ENCODE measurements around the gene RCHY1.
"Not testable (repeated sequence)": the region's sequence is repeated elsewhere in the genome, so short reads cannot be mapped to it uniquely, and the experiment has no call there.

RCHY1 gene

GRCh38 chr4:75525086-75525485, 10.9 kb upstream of the RCHY1 start:
- no peak for DNase-seq

- not testable (repeated sequence) for DNase-seq
These were observed 5.2 kb upstream of the RCHY1 start for GRCh38 chr4:75519452-75519851.

- DNase-seq: no peak
These were observed 1.9 kb upstream of the RCHY1 start for GRCh38 chr4:75516144-75516543.

GRCh38 chr4:75514949-75515612, 878 bp upstream of the RCHY1 start:
- DNase-seq: no peak

GRCh38 chr4:75513526-75514130, 575 bp downstream of the RCHY1 start:
- no peak for DNase-seq

GRCh38 chr4:75512386-75513211, 1.6 kb downstream of the RCHY1 start:
- DNase-seq: peak; percentile 9

GRCh38 chr4:75511841-75512240, 2.4 kb downstream of the RCHY1 start:
- no peak for DNase-seq

GRCh38 chr4:75509592-75509991, 4.6 kb downstream of the RCHY1 start:
- not testable (repeated sequence) for DNase-seq

GRCh38 chr4:75505630-75506029, 8.6 kb downstream of the RCHY1 start:
- DNase-seq: no peak

- no peak for DNase-seq
These were observed 11.5 kb downstream of the RCHY1 start for GRCh38 chr4:75502671-75503070.

- no peak for DNase-seq
These were observed 14.3 kb downstream of the RCHY1 start for GRCh38 chr4:75499900-75500299.

- DNase-seq: no peak
These were observed 16.2 kb downstream of the RCHY1 start for GRCh38 chr4:75498041-75498440.

- no peak for DNase-seq
These were observed 17.1 kb downstream of the RCHY1 start for GRCh38 chr4:75497133-75497532.

- DNase-seq: no peak
These were observed 17.8 kb downstream of the RCHY1 start for GRCh38 chr4:75496406-75496805.

- DNase-seq: no peak
These were observed 18.7 kb downstream of the RCHY1 start for GRCh38 chr4:75495476-75495875.

- DNase-seq: no peak
These were observed 19.6 kb downstream of the RCHY1 start for GRCh38 chr4:75494563-75494962.

- no peak for DNase-seq
These were observed 24.0 kb downstream of the RCHY1 start for GRCh38 chr4:75490155-75490554.

GRCh38 chr4:75484190-75484589, 30.0 kb downstream of the RCHY1 start:
- no peak for DNase-seq

- DNase-seq: no peak
These were observed 37.0 kb downstream of the RCHY1 start for GRCh38 chr4:75477201-75477600.

GRCh38 chr4:75470738-75471137, 43.5 kb downstream of the RCHY1 start:
- no peak for DNase-seq

- no peak for DNase-seq
These were observed 44.3 kb downstream of the RCHY1 start for GRCh38 chr4:75469896-75470295.

GRCh38 chr4:75457365-75457764, 56.8 kb downstream of the RCHY1 start:
- no peak for DNase-seq

- no peak for DNase-seq
These were observed 80.1 kb downstream of the RCHY1 start for GRCh38 chr4:75434105-75434504.

- DNase-seq: no peak
These were observed 81.5 kb downstream of the RCHY1 start for GRCh38 chr4:75432683-75433082.

All from right kidney (tissue), 1 donor.